ENCODE data around the gene PPP2R1A. TPM values are rescaled to one million over a fixed set of nuclear protein-coding genes. Genes with fewer than 3 reads are reported as not detected.

Gene PPP2R1A
- 288 and 291 TPM in 2 replicates for total RNA-seq (2022)
- percentile 91 among the genes with signal in this experiment for Bru-seq, nascent RNA
- BruChase-seq, experiment 1, labeled RNA remaining after a 6-hour chase, result percentile 90 among the genes with signal in this experiment
- percentile 82 among the genes with signal in this experiment for BruChase-seq, experiment 2, labeled RNA remaining after a 2-hour chase
- long read RNA-seq, full-length matches to known transcripts, result 446 of 564 reads
- long read RNA-seq, partial matches to known transcripts, result 102 of 564 reads
- long read RNA-seq, other reads (novel, unspliced or antisense), result 16 of 564 reads

GRCh38 chr19:52189735-52190486 lies at the start of gene PPP2R1A:
TSS of gene PPP2R1A (plus strand) at chr19:52190052. CDS start at chr19:52190097, 45 bp downstream.
- Mint-ChIP-seq H3K4me1 (ENCODE audit: low read depth, unreplicated experiment) (peaks cover 23% of the 10 kb centered on the region), H3K9me3 (ENCODE audit: low read depth, unreplicated experiment) (peaks cover 16% of the 10 kb centered on the region), H3K4me3 (ENCODE audit: low read depth, unreplicated experiment) (peak within 1 kb of the TSS; percentile 97), H3K27me3 (ENCODE audit: unreplicated experiment) (no peaks in the 10 kb centered on the region), H3K27ac (ENCODE audit: unreplicated experiment) (peak within 1 kb of the TSS; percentile 100), H3K36me3 (ENCODE audit: insufficient read depth, unreplicated experiment) (peaks cover 59% of the 10 kb centered on the region)
- no TSS peak for BruUV-seq (replicated peaks)
- no peak for TF ChIP-seq CTCF (IDR thresholded peaks at IDR 0.05; ENCODE audit: unreplicated experiment)
- DNase-seq, result peak; percentile 98
- intact Hi-C loops (cut with micrococcal nuclease; ENCODE audit: unreplicated experiment), result loop anchor here (1.0 to 2.0 kb wide), 2 partner anchors 19 to 51 kb away; partner anchors contain the start of genes ZNF616 and ZNF836
- CTCF ChIA-PET, result interaction anchor here (0.5 to 1.7 kb wide), 12 partner anchors 8 to 1840 kb away, joined by 3 to 11 read pairs (median 5); partner anchors contain the start of genes ZNF616 and ZNF836

GRCh38 chr19:52141203-52141602 lies 48.6 kb upstream of the PPP2R1A start:
- no TSS peak for BruUV-seq (replicated peaks)
- intact Hi-C loops (cut with micrococcal nuclease; ENCODE audit: unreplicated experiment), result no loop called here
- H3K9me3 Mint-ChIP-seq (ENCODE audit: low read depth, unreplicated experiment), result peaks cover 9% of the 10 kb centered on the region
- CTCF ChIA-PET, result no interaction called here
- H3K4me3 Mint-ChIP-seq (ENCODE audit: low read depth, unreplicated experiment), result no peak overlapping the region
- peaks cover 25% of the 10 kb centered on the region for H3K36me3 Mint-ChIP-seq (ENCODE audit: insufficient read depth, unreplicated experiment)
- no peak overlapping the region for H3K27ac Mint-ChIP-seq (ENCODE audit: unreplicated experiment)
- no peak for TF ChIP-seq CTCF (IDR thresholded peaks at IDR 0.05; ENCODE audit: unreplicated experiment)
- H3K4me1 Mint-ChIP-seq (ENCODE audit: low read depth, unreplicated experiment), result peaks cover 11% of the 10 kb centered on the region
- DNase-seq, result no peak
- H3K27me3 Mint-ChIP-seq (ENCODE audit: unreplicated experiment), result no peaks in the 10 kb centered on the region

- BruUV-seq (replicated peaks), result no TSS peak
- CTCF ChIA-PET, result no interaction called here
- Mint-ChIP-seq H3K27me3 (ENCODE audit: unreplicated experiment) (no peaks in the 10 kb centered on the region), H3K4me3 (ENCODE audit: low read depth, unreplicated experiment) (no peak overlapping the region), H3K9me3 (ENCODE audit: low read depth, unreplicated experiment) (peaks cover 7% of the 10 kb centered on the region), H3K27ac (ENCODE audit: unreplicated experiment) (no peak overlapping the region), H3K4me1 (ENCODE audit: low read depth, unreplicated experiment) (peaks cover 11% of the 10 kb centered on the region), H3K36me3 (ENCODE audit: insufficient read depth, unreplicated experiment) (peaks cover 25% of the 10 kb centered on the region)
- TF ChIP-seq CTCF (IDR thresholded peaks at IDR 0.05; ENCODE audit: unreplicated experiment), result no peak
- no peak for DNase-seq
- intact Hi-C loops (cut with micrococcal nuclease; ENCODE audit: unreplicated experiment), result no loop called here
Measured at GRCh38 chr19:52142001-52142595, 47.8 kb upstream of the PPP2R1A start.

- no peak for DNase-seq
- no peak for TF ChIP-seq CTCF (IDR thresholded peaks at IDR 0.05; ENCODE audit: unreplicated experiment)
- intact Hi-C loops (cut with micrococcal nuclease; ENCODE audit: unreplicated experiment), result no loop called here
- H3K27me3 Mint-ChIP-seq (ENCODE audit: unreplicated experiment), result no peaks in the 10 kb centered on the region
- no peak overlapping the region for H3K4me3 Mint-ChIP-seq (ENCODE audit: low read depth, unreplicated experiment)
- CTCF ChIA-PET, result no interaction called here
- H3K4me1 Mint-ChIP-seq (ENCODE audit: low read depth, unreplicated experiment), result no peaks in the 10 kb centered on the region
- peaks cover 6% of the 10 kb centered on the region for H3K36me3 Mint-ChIP-seq (ENCODE audit: insufficient read depth, unreplicated experiment)
- H3K27ac Mint-ChIP-seq (ENCODE audit: unreplicated experiment), result no peak overlapping the region
- peaks cover 10% of the 10 kb centered on the region for H3K9me3 Mint-ChIP-seq (ENCODE audit: low read depth, unreplicated experiment)
- no TSS peak for BruUV-seq (replicated peaks)
Measured at GRCh38 chr19:52148256-52148655, 41.6 kb upstream of the PPP2R1A start.

Data from Calu3 (cell line).